HG03097 (cell line): ENCODE data around the gene MAD2L2.
"Not testable (repeated sequence)": the region's sequence is repeated elsewhere in the genome, so short reads cannot be mapped to it uniquely, and the experiment has no call there.

Experiments
- ATAC-seq: cut with Tn5 transposase; IDR thresholded peaks from one replicate; pipeline ENCODE4 v1.9.1; 2021; ENCODE audit not compliant: unreplicated experiment, low FRiP score

Gene MAD2L2

GRCh38 chr1:11654137-11654938 is 26.6 kb downstream of the MAD2L2 start, which contains the start of the genes FBXO2 and FBXO44:
TSS of gene FBXO2 (minus strand) at chr1:11654429. CDS start at chr1:11654340, 89 bp downstream.
TSS of gene FBXO44 (plus strand) at chr1:11654877. CDS start at chr1:11655836, 959 bp downstream.
- ATAC-seq: no peak

- ATAC-seq: no peak
These were observed 27.1 kb downstream of the MAD2L2 start for GRCh38 chr1:11653861-11654136.

GRCh38 chr1:11653101-11653860 is 27.7 kb downstream of the MAD2L2 start:
- ATAC-seq: no peak

- ATAC-seq: no peak
These were observed 28.7 kb downstream of the MAD2L2 start for GRCh38 chr1:11652203-11652780.

- no peak for ATAC-seq
These were observed 29.9 kb downstream of the MAD2L2 start for GRCh38 chr1:11651017-11651416.

- ATAC-seq: no peak
These were observed 30.5 kb downstream of the MAD2L2 start for GRCh38 chr1:11650331-11650991.

GRCh38 chr1:11649624-11650330 is 31.2 kb downstream of the MAD2L2 start:
- ATAC-seq: no peak

- ATAC-seq: no peak
These were observed 31.7 kb downstream of the MAD2L2 start for GRCh38 chr1:11649237-11649623.

GRCh38 chr1:11648732-11649158 is 32.2 kb downstream of the MAD2L2 start:
- ATAC-seq: no peak

GRCh38 chr1:11648039-11648438 is 32.9 kb downstream of the MAD2L2 start:
- ATAC-seq: no peak

GRCh38 chr1:11647333-11647732 is 33.6 kb downstream of the MAD2L2 start:
- ATAC-seq: no peak

GRCh38 chr1:11646317-11646716 is 34.6 kb downstream of the MAD2L2 start:
- no peak for ATAC-seq

- no peak for ATAC-seq
These were observed 35.2 kb downstream of the MAD2L2 start for GRCh38 chr1:11645670-11646265.

- no peak for ATAC-seq
These were observed 35.7 kb downstream of the MAD2L2 start for GRCh38 chr1:11645270-11645669.

- ATAC-seq: no peak
These were observed 37.2 kb downstream of the MAD2L2 start for GRCh38 chr1:11643782-11644181.

GRCh38 chr1:11642418-11643017 is 38.4 kb downstream of the MAD2L2 start:
- ATAC-seq: not testable (repeated sequence)

- ATAC-seq: no peak
These were observed 39.1 kb downstream of the MAD2L2 start for GRCh38 chr1:11641776-11642305.

- ATAC-seq: no peak
These were observed 40.0 kb downstream of the MAD2L2 start for GRCh38 chr1:11640944-11641343.

- ATAC-seq: no peak
These were observed 40.8 kb downstream of the MAD2L2 start for GRCh38 chr1:11640101-11640500.
